CD4-positive, alpha-beta T cell treated with Interleukin-15 for 1 hour (primary cell): ENCODE results near the gene ZNF284.

Experiments
- DNase-seq: peaks from one replicate; pipeline ENCODE4 v3.0.0-alpha.2; 2020

Gene ZNF284

DNA sequence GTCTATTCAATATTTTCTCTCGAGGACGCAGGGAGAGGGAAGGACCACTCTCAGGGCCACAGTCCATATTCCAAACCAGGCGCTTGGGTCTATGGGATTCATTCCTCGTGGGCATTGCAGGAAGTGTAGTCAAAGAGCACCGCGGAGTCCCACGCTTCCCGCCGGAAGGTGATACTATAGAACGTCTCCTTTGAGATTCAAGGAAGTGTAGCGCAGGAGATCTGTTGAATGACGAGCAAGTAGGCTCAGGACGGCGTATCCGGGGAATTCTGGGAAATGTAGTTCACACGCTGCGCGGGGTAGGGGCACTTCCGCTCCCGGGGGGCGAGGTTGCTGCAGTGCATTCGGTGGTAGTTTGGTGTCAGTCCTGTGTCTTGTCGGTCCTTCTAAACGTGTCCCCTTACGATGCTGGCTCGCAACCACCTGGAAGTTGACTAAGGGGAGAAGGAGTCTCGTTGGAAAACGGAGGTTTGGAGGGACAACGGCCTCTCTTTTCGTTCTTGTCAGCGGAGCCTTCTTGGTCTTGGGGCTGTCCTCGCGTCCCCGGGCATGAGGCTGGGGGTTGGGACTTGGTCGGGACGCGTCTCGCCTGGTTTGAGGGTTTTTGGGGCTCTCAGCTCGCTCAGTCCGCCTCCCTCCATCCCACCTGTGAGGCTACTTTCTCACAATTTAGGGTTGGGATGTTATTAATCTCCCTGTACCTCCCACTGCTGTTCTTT, at the start of gene ZNF284:
Gene ZNF284, plus strand, starts transcription at position 336 of the 719 bp plus-strand sequence. CDS start 4,231 bp downstream, outside the sequence.
- DNase-seq, result peak; percentile 89

DNA sequence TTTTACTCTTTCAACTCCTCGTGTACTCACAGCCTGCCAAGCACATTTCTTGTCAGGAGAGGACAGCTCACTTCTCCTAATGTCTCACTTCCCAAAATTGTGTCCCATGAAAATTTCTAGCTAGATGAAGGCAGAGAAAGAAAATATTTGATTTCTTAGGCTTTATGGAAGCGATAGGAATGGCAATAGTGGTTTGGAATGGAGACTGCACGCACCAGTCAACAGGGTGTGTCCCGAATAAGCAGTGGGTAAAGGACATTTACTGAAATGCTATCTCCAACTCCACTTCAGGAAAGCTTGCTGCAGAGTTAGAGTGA, 47.1 kb upstream of the ZNF284 start:
- DNase-seq, result no peak

DNA sequence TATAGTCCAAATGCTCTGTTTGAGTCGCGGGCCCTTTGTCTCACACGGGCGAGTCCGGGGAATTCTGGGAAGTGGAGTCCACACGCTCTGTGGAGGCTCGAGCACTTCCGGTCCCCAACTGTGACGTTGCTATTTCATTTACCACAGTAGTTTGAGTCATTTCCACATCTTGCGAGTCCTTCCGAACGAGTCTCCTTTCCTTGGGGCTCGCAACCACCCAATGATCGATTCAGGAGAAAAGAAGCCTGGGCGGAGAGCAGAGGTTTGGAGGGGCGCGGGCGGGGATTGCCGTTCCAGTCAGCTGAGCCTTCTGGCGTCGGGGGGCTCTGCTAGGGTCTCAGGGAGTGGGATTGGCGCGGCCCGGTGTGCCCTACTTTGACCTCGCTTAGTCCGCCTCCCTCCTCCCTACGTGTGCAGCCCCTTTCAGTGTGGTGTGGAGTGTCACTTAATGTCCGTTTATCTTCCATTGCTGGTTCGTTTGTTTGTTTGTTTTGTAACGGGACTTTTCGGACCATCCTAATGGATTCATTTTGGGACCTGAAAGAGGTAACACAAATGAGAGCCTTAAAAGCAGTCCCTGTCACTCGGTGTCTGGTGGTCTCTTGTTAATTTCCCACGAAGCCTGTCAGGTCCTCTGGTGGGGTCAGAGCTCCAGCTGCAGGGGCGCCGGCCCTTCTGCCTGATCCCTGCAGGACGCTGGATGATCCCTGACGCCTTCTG, 46.6 kb upstream of the ZNF284 start, which contains the start of gene ZNF222:
Gene ZNF222, plus strand, starts transcription at position 163 of the 720 bp plus-strand sequence. Its CDS starts 58 bp downstream, at position 221.
- DNase-seq, result peak; percentile 85

DNA sequence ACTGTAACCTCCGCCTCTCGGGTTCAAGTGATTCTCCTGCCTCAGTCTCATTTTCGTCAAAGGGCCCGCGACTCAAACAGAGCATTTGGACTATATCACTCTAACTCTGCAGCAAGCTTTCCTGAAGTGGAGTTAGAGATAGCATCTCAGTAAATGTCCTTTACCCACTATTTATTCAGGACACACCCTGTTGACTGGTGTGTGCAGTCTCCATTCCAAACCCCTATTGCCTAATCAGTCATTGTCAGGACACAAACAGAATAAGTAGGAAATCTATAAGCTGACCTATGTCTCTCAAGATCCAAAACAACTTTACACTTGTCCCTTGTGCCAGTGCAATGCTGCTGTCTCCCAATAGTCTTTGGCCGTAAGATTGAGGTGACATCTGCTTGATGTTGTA, 45.3 kb upstream of the ZNF284 start:
- no peak for DNase-seq

DNA sequence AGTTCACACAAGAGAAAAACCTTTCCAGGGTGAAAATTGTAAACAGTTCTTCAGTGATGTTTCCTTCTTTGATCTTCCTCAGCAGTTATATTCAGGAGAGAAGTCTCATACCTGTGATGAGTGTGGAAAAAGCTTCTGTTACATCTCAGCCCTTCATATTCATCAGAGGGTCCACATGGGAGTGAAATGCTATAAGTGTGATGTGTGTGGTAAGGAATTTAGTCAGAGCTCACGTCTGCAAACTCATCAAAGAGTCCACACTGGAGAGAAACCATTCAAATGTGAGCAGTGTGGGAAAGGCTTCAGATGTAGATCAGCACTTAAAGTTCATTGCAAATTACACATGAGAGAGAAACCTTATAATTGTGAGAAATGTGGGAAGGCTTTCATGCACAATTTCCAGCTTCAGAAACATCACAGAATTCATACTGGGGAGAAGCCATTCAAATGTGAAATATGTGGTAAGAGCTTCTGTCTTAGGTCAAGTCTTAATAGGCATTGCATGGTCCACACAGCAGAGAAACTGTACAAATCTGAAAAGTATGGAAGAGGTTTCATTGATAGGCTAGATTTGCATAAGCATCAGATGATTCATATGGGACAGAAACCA, 39.9 kb upstream of the ZNF284 start:
- DNase-seq, result no peak

DNA sequence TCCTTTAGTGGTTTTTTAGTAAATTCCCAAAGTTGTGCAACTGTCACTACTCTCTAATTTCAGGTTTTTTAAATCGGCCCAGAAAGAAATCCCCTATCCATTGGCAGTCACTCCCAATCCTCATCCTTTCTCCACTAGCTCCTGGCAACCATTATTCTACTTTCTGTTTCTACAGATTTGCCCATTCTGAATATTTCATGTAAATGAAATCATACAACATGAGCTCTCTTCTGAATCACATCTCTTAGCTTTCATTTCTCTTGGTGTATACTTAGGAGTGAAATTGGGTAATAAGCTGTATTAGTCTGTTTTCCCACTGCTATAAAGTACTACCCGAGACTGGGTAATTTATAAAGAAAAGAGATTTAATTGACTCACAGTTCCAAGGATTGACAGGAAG, 29.8 kb upstream of the ZNF284 start:
- no peak for DNase-seq

DNA sequence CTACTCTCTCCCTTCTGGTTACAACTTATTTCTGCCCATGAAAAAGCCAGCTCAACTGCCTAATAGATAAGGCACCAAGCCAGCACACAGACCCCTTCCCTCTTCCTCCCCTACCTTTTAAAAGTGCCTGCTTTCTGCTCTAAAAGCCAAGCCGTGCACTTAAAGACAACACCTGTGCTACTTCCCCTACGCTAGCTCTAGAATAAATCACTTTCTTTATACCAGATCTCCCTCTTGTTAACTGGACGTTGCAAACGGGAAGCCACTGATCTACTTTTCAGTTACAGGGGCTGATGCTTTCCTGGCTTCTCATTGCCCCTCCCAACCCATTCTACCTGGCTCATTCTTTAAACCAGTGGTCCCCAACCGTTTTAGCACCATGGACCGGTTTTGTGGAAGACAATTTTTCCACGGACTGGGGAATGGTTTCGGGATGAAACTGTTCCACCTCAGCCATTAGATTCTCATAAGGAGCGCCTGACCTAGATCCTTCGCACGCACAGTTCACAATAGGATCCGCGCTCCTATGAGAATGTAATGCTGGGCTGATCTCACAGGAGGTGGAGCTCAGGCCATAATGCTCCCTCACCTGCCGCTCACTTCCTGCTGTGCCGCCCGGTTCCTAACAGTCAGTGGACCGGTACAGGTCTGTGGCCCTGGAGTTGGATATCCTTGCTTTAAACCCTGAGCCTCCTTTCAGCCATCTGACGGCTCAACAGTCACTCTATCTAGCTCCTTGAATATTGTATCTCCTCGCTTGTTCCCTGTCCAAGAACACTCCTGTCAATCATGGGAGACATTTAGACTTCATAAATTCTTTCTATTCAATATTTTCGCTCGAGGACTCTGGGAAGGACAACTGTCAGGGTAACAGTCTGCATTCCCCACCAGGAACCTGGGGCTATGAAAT, 21.0 kb upstream of the ZNF284 start:
- no peak for DNase-seq

DNA sequence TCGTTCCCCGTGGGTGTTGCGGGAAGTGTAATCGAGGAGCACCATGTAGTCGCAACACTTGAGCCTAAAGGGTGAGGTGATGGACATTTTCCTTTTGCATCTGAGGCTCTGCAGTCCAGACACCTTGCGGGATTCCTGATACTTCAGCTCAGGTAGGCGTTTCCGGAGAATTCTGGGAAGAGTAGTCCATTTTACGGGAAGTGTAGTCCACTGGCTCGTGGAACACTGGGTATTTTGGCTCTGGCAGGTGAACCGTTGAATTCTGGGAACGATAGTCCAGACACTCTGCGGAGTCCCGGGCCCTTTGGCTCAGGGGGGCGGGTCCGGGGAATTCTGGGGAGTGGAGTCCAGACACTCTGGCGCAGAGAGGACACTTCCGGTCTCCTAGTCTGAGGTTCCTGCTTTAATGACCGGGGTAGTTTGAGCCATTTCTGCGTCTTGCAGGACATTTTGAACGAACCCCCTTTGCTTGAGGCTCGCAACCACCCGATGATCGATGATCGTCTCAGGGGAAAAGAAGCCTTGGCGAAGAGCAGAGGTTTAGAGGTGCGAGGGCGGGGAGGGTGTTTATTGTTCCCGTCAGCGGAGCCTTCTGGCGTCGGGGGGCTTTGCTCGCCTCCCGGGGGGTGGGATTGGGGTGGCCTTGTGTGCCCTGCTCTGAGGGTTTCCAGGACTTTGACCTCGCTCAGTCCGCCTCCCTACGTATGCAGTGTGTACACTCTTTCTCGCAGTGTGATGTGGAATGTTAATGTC, 20.1 kb upstream of the ZNF284 start, which contains the start of gene ZNF223:
Gene ZNF223, plus strand, starts transcription at position 387 of the 753 bp plus-strand sequence. CDS start 3,141 bp downstream, outside the sequence.
- peak; percentile 76 for DNase-seq

DNA sequence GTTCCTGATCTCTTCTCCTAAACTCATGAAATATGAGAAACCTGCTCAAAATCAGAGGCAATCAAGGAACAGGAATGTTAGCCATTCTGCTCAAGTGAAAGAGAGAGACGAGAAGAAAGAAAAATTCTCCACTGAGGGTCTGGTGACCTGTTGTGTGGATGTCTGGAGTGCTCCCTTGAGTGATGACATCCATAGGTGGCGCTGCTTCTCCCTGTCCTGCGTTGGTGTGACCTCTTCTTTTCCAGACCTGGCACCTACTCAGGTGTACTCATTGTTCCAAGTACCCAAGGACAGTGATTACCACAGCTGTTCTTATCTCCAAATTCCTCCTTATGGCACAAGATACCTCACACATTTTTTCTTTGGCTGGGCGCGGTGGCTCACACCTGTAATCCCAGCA, 16.1 kb upstream of the ZNF284 start:
- DNase-seq, result no peak

DNA sequence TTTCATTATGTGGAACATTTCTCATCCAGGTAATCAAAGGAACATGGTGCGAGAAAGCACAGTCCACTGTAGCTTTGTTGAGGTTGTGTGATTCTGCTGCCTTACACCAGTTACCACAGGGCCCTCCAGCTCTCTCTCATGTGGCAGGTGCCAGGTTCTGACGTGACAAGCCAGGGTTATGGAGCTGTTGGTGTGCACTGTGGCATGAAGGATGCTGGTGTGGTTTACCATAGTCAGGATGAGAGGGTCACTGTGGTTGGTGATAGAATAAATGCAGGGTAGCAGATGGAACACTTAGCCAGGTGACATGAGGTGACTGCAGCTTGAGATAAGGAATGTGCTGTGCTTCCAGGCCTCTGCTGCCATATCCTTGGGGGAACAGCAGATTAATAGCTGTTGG, 12.7 kb upstream of the ZNF284 start:
- DNase-seq, result no peak

DNA sequence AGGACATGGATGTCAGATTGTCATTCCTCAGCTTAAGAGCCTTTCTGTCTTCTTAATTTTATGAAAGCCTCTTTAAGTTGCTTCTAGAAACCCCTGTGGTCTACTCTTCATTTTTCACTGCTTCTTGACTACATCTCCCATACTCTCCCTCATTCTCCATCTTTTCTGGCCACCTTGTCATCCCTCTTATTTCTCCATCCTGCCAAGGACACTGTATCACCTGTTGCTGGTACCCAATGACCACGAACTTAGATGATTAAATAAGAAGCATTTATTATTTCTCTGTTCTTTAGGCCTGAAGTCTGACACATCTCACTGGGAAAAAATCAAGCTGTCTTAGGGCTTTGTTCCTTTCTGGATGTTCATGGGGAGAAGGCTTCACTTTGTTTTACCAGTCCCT, 10.9 kb upstream of the ZNF284 start:
- DNase-seq, result no peak

DNA sequence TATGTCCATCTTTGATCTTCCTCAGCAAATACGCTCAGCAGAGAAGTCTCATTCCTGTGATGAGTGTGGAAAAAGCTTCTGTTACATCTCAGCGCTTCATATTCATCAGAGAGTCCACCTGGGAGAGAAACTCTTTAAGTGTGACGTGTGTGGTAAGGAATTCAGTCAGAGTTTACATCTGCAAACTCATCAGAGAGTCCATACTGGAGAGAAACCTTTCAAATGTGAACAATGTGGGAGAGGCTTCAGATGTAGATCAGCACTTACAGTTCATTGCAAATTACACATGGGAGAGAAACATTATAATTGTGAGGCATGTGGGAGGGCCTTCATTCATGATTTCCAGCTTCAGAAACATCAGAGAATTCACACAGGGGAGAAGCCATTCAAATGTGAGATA, 5.7 kb upstream of the ZNF284 start:
- no peak for DNase-seq

DNA sequence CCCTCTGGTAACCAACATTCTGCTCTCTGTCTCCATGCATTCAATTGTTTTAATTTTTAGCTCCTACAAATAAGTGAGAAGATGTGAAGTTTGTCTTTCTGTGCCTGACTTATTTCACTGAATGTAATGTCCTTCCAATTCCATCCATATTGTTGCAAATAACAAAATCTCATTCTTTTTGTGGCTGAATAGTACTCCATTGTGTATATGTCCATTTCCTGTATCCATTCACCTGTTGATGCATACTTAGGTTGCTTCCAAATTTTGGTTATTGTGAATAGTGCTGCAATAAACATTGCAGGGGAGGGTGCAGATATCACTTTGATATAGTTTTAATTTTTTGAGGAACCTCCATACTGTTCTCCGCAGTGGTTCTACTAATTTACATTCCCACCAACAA, 2.5 kb upstream of the ZNF284 start:
- DNase-seq, result no peak

DNA sequence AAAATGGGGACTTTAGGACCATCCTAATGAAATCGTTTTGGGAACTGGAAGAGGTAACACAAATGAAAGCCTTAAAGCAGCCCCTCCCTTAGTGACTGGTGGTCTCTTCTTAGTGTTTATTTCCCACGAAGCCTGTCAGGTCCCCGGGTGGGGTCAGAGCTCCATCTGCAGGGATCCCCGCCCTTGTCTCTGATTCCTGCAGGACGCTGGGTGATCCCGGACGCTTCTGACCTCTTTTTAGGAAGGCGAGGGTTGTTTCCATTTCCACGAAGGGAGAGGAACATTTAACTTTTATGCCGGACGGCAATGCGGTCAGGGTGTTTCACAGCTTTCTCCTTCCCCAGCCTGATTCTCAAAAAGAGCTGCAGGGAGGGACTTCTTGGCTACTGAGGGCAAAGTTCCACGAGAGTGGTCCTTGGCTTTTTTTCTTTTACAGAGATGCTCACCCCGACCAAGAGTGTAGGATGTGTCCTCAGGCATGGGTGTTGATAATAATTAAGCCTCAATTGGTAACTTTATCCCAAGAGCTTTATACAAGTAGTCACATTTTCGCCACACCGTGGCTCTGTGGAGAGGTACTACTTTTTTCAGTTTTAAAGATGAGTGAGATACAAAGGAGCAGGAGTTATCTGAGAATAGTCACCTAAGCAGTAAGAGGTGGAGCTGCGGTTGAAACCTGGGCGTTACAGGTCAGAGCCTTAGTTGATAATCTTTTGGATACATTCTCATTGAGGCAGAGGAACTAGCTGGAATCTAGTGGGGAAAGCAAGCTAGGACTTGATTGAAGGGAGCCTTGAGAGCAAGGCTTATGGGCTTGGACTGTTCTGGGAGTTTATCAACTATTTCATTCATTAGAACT, 813 bp downstream of the ZNF284 start:
- DNase-seq, result no peak

DNA sequence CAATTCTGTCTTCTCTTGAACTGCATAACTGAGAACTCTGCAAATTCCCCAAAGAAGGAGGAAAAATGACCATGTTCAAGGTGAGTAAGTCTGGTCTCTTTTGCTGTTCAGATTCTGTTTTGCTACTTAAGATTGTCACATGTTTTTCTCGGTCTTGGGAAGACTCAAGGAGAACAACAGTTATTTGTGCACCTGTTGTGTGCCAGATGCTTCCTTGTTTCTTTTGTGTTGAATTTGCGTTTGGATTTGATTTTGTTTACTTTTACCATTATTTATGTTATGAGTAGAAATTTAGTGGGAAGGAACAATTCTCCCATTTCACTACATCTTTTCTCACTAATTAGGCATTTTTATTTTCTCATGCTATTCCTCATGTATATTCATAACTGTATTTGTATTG, 4.4 kb downstream of the ZNF284 start:
- DNase-seq, result no peak

DNA sequence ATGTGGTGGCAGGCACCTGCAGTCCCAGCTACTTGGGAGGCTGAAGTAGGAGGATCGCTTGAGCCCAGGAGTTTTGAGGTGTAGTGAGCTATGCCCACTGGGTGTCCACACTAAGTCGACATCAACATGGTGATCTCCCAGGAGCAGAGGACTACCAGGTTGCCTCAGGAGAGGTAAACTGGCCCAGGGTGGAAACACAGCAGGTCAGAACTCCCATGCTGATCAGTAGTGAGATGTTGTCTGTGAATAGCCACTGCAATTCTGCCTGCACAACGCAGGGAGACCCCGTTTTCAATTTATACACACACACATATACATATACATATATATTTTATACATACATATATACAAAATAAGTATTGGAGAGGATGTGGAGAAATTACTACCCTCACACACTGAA, 20.1 kb downstream of the ZNF284 start:
- DNase-seq, result no peak

DNA sequence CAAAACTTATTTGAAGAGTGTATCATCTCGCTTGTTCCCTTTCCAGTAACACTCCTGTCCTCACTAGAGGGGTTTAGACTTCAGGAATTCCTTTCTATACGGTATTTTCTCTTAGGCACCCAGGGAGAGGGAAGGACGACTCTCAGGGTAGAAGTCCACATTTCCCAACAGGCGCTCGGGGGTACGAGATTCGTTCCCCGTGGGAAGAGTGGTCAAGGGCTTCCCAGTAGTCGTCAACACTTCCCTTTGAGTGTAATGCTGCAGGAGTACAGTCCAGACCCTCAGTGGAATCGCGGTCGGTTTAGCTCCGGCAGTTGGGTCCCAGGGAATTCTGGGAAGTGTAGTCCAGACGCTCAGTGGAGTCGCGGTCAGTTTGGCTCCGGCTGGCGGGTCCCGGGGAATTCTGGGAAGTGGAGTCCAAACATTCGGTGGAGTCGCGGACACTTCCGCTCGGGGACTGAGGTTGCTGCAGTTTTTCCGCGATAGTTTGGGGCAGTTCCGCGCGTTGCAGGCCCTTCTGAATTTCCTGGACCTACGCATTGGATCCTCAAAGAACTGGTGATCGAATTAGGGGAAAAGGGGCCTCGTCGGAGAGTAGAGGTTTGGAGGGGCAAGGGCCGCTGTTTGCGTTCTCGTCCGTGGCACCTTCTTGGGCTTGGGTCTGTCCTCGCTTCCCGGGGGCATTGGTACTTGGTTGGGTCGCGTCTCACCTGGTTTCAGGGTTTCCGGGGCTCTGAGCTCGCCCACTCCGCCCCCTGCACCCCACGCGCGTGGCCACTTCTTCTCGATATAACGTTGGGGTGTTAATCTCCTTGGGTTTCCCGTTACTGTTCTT, 22.2 kb downstream of the ZNF284 start, which contains the start of gene ZNF224:
Gene ZNF224, plus strand, starts transcription at position 431 of the 835 bp plus-strand sequence. CDS start 3,513 bp downstream, outside the sequence.
- DNase-seq, result peak; percentile 87

DNA sequence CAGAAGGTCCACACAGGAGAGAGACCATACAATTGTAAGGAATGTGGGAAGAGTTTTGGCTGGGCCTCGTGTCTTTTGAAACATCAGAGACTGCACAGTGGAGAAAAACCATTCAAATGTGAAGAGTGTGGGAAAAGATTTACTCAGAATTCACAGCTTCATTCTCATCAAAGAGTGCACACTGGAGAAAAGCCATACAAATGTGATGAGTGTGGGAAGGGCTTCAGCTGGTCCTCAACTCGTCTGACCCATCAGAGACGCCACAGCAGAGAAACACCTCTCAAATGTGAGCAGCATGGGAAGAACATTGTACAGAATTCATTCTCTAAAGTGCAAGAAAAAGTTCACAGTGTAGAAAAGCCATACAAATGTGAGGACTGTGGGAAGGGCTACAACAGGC, 35.8 kb downstream of the ZNF284 start:
- no peak for DNase-seq

DNA sequence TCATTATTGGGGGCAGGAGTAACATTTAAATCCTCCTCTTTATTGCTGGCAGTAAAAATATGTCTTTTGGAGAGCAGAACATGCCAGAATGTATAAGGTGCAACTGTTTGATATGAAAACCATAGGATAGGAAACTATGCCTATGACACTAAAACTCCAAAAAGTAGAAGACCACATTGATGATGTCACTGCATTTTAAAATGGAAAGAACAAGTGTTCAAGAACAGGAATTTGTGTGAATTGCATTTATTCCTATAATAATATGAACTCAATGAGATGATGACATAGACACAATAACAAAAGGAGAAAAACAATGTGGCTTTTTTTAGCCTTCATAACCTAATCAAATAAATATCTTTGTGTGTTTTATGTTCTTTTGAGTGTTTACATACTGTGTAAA, 37.5 kb downstream of the ZNF284 start:
- no peak for DNase-seq

DNA sequence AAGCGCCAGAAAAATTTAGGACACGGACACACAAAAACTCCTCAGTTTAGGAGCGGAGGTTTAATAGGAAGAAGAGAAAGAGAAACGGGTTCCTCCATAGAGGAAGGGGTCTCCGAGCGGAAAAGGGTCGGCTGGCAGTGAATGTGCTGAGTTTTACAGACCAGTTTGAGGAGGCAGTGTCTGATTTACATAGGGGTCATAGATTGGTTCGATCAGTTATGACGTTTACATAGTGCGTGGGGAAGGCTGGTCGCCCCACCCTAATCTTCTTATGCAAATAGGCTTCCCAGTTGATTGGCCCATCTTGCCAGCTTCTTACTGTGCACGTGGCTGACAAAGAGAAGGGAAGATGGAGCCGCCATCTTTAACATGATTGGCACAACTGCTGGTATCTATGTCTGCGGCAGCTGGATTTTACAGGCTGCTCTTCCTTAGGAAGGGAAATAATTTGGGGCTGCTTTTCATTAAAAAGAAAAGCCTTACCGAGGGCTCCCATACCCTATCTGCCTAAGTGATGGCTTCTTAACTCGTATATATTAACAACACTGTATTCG, 40.0 kb downstream of the ZNF284 start:
- no peak for DNase-seq
